ENCODE data around the gene KCNQ5. TPM values are rescaled to one million over a fixed set of nuclear protein-coding genes. Genes with fewer than 3 reads are reported as not detected.

The KCNQ5 gene
- total RNA-seq, 1 experiment from 2014 or later: 0.07 TPM

- H3T11ph ChIP-seq (ENCODE audit: low read length): no peak overlapping the region
- WGBS (ENCODE audit: extremely low coverage, insufficient read length, low lambda C conversion rate): no CpG with 5 or more reads among the region's 8 CpGs
- Mint-ChIP-seq H3K36me3 (ENCODE audit: insufficient read depth in 1 of 3, low read depth in 3 of 3) (no peaks in the 10 kb centered on the region), H3K27me3 (ENCODE audit: low read depth) (no peaks in the 10 kb centered on the region), H3K4me1 (no peaks in the 10 kb centered on the region), H3K9me3 (no peaks in the 10 kb centered on the region), H3K4me3 (no peak overlapping the region), H3K27ac (no peak overlapping the region)
- H3K9ac ChIP-seq (ENCODE audit: extremely low read depth, insufficient read length, low read length): no peak overlapping the region
- H3K23ac ChIP-seq (ENCODE audit: insufficient read length, low read depth, low read length): no peak overlapping the region
- no peaks in the 10 kb centered on the region for H3K79me1 ChIP-seq (ENCODE audit: insufficient read depth, low read depth, low read length, poor library complexity, severe bottlenecking)
- no peaks in the 10 kb centered on the region for H4K20me1 ChIP-seq (ENCODE audit: control insufficient read depth, insufficient read depth, insufficient read length)
- H2BK120ac ChIP-seq (ENCODE audit: low read depth, low read length, poor library complexity, severe bottlenecking): no peak overlapping the region
- H3K27me3 ChIP-seq (ENCODE audit: insufficient read depth, low read length): no peaks in the 10 kb centered on the region
- H2BK12ac ChIP-seq (ENCODE audit: insufficient read length, low read depth, low read length): no peak overlapping the region
- no peaks in the 10 kb centered on the region for H3K4me1 ChIP-seq (ENCODE audit: insufficient read depth, low read length)
- H3K18ac ChIP-seq (ENCODE audit: insufficient read length, low read depth, low read length): no peak overlapping the region
- no peak overlapping the region for H3K27ac ChIP-seq (ENCODE audit: insufficient read length, low read depth, low read length)
- no peak overlapping the region for H3K4ac ChIP-seq (ENCODE audit: low read depth, low read length)
- H3K9me3 ChIP-seq (ENCODE audit: control insufficient read depth, low read depth, low read length): no peaks in the 10 kb centered on the region
- no peak for TF ChIP-seq CTCF (conservative IDR thresholded peaks at IDR 0.05)
- no peak overlapping the region for H4K8ac ChIP-seq (replicated peaks; ENCODE audit: insufficient read length, low read depth, low read length)
- no peak overlapping the region for H3K56ac ChIP-seq (ENCODE audit: insufficient read length, low read depth, low read length)
- H3K23me2 ChIP-seq (ENCODE audit: insufficient read length, low read depth, low read length, poor library complexity, severe bottlenecking): no peaks in the 10 kb centered on the region
- no peak overlapping the region for H2AFZ ChIP-seq (ENCODE audit: low read length)
- H2BK5ac ChIP-seq (ENCODE audit: insufficient read length, low read length): no peak overlapping the region
- no peak overlapping the region for H2BK15ac ChIP-seq (ENCODE audit: low read depth, low read length)
- H2BK20ac ChIP-seq (ENCODE audit: low read depth, low read length, poor library complexity, severe bottlenecking): no peak overlapping the region
- no peak overlapping the region for H3K4me2 ChIP-seq (ENCODE audit: insufficient read depth, insufficient read length, low read length)
- H4K5ac ChIP-seq (ENCODE audit: insufficient read length, low read depth, low read length): no peak overlapping the region
- no peak for DNase-seq
- H3K79me2 ChIP-seq (ENCODE audit: insufficient read depth, low read length): no peaks in the 10 kb centered on the region
- no peak overlapping the region for H3K14ac ChIP-seq (ENCODE audit: insufficient read depth, low read length)
- H2AK5ac ChIP-seq (ENCODE audit: insufficient read length, low read length): no peak overlapping the region
- no peak overlapping the region for H4K91ac ChIP-seq (ENCODE audit: insufficient read length, low read depth, low read length)
Measured at GRCh38 chr6:72939004-72939403, 317.1 kb downstream of the KCNQ5 start.

All from H9 (cell line).